Ramos (cell line): ENCODE results near the gene ZDHHC8.

ENCODE experiments used
- in situ Hi-C: fragments of 300-500 bp; cut with MboI; formaldehyde crosslinking; loops from one replicate; pipeline ENCODE4 v1.14.3; 2022; ENCODE audit warnings: low sequenced_read_pairs; ENCODE audit not compliant: unreplicated experiment

ZDHHC8 gene

DNA sequence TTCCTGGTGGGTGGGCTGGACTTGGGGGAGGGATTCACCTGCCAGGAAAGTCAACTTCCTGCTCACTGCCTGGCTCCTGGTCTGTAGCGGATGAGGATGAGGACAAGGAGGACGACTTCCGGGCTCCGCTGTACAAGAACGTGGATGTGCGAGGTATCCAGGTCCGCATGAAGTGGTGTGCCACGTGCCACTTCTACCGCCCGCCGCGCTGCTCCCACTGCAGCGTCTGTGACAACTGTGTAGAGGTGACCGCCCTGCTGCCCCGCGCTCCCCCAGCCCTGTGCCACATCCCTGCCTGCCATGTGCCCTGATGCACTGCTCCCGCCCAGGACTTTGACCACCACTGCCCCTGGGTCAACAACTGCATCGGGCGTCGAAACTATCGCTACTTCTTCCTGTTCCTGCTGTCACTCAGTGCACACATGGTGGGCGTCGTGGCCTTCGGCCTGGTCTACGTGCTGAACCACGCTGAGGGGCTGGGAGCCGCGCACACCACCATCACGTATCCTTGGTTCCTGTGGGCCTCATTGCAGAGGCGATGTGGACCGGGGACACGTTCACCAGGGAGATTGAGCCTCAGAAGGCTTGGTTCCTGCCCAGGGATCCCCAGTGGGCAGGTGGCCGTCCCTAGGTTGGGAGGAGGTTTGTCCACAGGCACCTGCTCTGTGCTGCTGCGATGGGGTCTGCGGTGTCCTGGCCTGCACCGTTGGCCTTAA is 7.9 kb downstream of the ZDHHC8 start:
- in situ Hi-C loops, result loop anchor here (10.0 kb wide), 1 partner anchor 315 kb away; no protein-coding TSS in a partner anchor

DNA sequence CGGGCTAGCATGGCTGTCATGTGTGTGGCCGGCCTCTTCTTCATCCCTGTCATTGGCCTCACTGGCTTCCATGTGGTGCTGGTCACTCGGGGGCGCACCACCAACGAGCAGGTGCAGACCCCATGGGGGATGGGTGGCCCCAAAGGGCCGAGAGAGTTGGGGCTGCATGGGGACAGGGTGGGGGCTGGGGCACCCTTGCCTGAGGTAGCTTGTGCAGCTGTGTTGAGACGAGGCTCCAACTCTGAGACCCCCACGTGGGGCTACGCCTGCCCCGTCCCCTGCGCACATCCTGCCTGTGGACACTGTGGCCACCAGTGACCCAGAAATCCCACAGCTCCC is 8.5 kb downstream of the ZDHHC8 start:
- in situ Hi-C loops, result loop anchor here (10.0 kb wide), 1 partner anchor 315 kb away; no protein-coding TSS in a partner anchor

DNA sequence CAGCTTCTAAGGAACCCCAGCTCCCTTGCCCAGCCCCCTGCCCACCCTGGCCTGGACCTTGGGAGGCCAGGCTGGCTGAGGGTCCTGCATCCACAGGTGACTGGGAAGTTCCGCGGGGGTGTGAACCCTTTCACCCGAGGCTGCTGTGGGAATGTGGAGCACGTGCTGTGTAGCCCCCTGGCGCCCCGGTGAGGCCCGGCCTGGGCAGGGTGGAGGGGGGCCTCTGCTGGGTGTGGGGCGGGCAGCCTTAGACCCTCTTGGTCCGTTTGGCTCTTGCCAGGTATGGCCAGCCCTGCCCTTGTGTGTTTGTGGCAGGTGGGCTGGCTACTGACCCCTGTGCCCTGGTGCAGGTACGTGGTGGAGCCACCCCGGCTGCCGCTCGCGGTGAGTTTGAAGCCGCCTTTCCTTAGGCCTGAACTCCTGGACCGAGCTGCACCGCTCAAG is 8.9 kb downstream of the ZDHHC8 start:
- in situ Hi-C loops, result loop anchor here (10.0 kb wide), 1 partner anchor 314 kb away; no protein-coding TSS in a partner anchor

DNA sequence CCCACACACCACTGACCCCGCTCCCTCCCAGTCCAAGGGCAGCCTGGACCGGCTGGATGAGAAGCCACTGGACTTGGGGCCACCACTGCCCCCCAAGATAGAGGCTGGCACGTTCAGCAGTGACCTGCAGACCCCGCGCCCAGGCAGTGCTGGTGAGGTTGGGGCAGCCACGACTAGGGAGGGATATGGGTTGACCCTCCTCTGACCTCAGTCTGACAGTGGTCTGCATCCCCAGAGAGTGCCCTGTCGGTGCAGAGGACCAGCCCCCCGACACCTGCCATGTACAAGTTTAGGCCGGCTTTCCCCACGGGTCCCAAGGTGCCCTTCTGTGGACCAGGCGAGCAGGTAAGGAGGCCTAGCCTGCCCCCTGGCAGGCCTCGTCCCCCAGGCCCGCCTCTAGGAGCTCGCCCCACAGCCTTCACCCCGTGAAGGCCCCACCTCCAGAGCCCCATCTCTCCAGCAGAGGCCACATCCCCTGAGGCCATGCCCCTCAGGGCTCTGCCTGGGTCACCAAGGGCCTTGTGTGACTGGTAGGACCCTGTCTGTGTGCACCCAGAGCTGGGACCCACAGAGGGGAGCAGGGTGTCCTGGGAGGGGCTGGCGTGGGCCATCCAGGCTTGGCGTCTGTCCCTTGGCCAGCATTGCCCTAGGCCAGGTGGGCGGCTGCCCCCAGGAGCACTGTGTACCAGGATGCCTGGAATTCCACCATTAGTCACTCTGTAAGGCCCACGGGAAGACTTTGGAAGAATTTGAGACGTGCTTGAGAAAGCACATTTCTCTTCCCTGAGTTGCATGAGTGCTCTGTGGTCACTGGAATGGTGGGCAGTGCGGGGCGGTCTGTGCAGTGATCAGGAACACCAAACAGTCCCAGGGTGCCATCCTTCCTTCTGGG is 9.8 kb downstream of the ZDHHC8 start:
- in situ Hi-C loops, result loop anchor here (10.0 kb wide), 1 partner anchor 313 kb away; no protein-coding TSS in a partner anchor

DNA sequence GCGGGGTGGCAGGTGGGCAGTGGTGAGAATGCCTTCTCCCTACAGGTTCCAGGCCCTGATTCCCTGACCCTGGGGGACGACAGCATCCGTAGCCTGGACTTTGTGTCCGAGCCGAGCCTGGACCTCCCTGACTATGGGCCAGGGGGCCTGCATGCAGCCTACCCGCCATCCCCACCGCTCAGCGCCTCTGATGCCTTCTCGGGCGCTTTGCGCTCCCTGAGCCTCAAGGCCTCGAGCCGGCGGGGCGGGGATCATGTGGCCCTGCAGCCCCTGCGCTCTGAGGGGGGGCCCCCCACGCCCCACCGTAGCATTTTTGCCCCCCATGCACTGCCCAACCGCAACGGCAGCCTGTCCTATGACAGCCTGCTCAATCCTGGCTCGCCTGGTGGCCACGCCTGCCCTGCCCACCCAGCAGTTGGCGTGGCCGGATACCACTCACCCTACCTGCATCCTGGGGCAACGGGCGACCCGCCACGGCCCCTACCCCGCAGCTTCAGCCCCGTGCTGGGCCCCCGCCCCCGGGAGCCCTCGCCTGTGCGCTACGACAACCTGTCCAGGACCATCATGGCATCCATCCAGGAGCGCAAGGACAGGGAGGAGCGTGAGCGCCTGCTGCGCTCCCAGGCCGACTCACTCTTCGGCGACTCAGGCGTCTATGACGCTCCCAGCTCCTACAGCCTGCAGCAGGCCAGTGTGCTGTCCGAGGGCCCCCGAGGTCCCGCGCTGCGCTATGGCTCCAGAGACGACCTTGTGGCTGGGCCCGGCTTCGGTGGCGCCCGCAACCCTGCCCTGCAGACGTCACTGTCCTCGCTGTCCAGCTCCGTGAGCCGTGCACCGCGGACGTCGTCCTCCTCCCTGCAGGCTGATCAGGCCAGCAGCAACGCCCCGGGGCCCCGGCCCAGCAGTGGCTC is 11.4 kb downstream of the ZDHHC8 start:
- in situ Hi-C loops, result loop anchor here (10.0 kb wide), 1 partner anchor 312 kb away; no protein-coding TSS in a partner anchor

GRCh38 chr22:20143883-20144665 is 12.5 kb downstream of the ZDHHC8 start:
- in situ Hi-C loops, result loop anchor here (10.0 kb wide), 1 partner anchor 311 kb away; no protein-coding TSS in a partner anchor

DNA sequence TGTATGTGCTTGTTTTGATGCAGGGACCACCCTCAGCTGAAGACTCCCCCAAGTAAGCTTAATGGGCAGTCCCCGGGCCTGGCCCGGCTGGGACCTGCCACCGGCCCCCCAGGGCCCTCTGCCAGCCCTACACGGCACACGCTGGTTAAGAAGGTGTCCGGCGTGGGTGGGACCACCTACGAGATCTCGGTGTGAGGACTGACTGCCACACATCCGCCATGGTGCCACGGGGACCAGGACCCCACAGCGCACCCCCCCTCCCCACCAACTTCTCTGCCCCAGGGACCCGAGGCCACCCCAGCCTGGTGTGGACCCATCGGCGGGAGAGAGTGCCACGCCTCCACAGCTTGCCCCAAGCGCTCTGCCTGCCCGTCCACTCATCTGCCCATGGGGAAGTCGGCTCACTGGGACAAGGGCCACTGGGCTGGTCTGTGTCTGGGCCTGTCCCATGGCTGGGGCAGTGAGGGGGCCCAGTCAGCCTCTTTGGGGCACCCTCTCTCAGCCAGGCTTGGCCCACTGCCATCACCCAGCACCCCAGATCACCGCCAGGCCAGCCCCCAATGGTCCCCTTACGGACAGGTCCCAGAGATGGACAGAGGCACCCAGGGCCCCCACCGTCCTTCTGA is 13.7 kb downstream of the ZDHHC8 start:
- in situ Hi-C loops, result loop anchor here (10.0 kb wide), 1 partner anchor 309 kb away; no protein-coding TSS in a partner anchor

- in situ Hi-C loops, result loop anchor here (10.0 kb wide), 1 partner anchor 309 kb away; no protein-coding TSS in a partner anchor
Measured at GRCh38 chr22:20145832-20146223, 14.2 kb downstream of the ZDHHC8 start.

GRCh38 chr22:20146777-20147176 is 15.2 kb downstream of the ZDHHC8 start:
- in situ Hi-C loops, result loop anchor here (10.0 kb wide), 1 partner anchor 308 kb away; no protein-coding TSS in a partner anchor

- in situ Hi-C loops, result loop anchor here (10.0 kb wide), 1 partner anchor 307 kb away; no protein-coding TSS in a partner anchor
Measured at GRCh38 chr22:20147237-20147988, 15.8 kb downstream of the ZDHHC8 start.

- in situ Hi-C loops, result loop anchor here (10.0 kb wide), 1 partner anchor 306 kb away; no protein-coding TSS in a partner anchor
Measured at GRCh38 chr22:20148414-20148813, 16.8 kb downstream of the ZDHHC8 start.

GRCh38 chr22:20149257-20150250 is 17.9 kb downstream of the ZDHHC8 start:
- in situ Hi-C loops, result loop anchor here (10.0 kb wide), 1 partner anchor 305 kb away; no protein-coding TSS in a partner anchor

- in situ Hi-C loops, result no loop called here
Measured at GRCh38 chr22:20150381-20151275, 19.0 kb downstream of the ZDHHC8 start, which contains the start of gene CCDC188. CCDC188 (minus strand) TSS chr22:20151055; CDS start chr22:20150986, 69 bp downstream.

- in situ Hi-C loops, result no loop called here
Measured at GRCh38 chr22:20151276-20151588, 19.6 kb downstream of the ZDHHC8 start.

- in situ Hi-C loops, result no loop called here
Measured at GRCh38 chr22:20152464-20152890, 20.9 kb downstream of the ZDHHC8 start.
